GM21786 (cell line): ENCODE results near the gene NKX1-1.

ENCODE experiments used
- ATAC-seq: cut with Tn5 transposase; IDR thresholded peaks from one replicate; pipeline ENCODE4 v1.9.1; 2021; ENCODE audit not compliant: unreplicated experiment

NKX1-1 gene

GRCh38 chr4:1417522-1418390 lies 11.5 kb upstream of the NKX1-1 start:
- ATAC-seq, result no peak

GRCh38 chr4:1416948-1417260 lies 10.7 kb upstream of the NKX1-1 start:
- ATAC-seq, result no peak

- ATAC-seq, result no peak
Measured at GRCh38 chr4:1416051-1416947, 10.1 kb upstream of the NKX1-1 start.

- no peak for ATAC-seq
Measured at GRCh38 chr4:1415681-1415981, 9.4 kb upstream of the NKX1-1 start.

GRCh38 chr4:1414831-1415680 lies 8.8 kb upstream of the NKX1-1 start:
- no peak for ATAC-seq

- no peak for ATAC-seq
Measured at GRCh38 chr4:1413687-1414479, 7.6 kb upstream of the NKX1-1 start.

GRCh38 chr4:1413204-1413663 lies 7.0 kb upstream of the NKX1-1 start:
- ATAC-seq, result no peak

GRCh38 chr4:1412376-1413203 lies 6.3 kb upstream of the NKX1-1 start:
- ATAC-seq, result no peak

- ATAC-seq, result no peak
Measured at GRCh38 chr4:1411436-1412375, 5.5 kb upstream of the NKX1-1 start.

- ATAC-seq, result no peak
Measured at GRCh38 chr4:1410491-1411325, 4.5 kb upstream of the NKX1-1 start.

- ATAC-seq, result no peak
Measured at GRCh38 chr4:1409491-1410425, 3.5 kb upstream of the NKX1-1 start.

- ATAC-seq, result no peak
Measured at GRCh38 chr4:1409079-1409478, 2.8 kb upstream of the NKX1-1 start.

GRCh38 chr4:1408418-1408817 lies 2.2 kb upstream of the NKX1-1 start:
- no peak for ATAC-seq

- no peak for ATAC-seq
Measured at GRCh38 chr4:1407657-1408333, 1.6 kb upstream of the NKX1-1 start.

- no peak for ATAC-seq
Measured at GRCh38 chr4:1406981-1407656, 877 bp upstream of the NKX1-1 start.
